ENCODE data around the gene ASH1L. TPM values are rescaled to one million over a fixed set of nuclear protein-coding genes. Genes with fewer than 3 reads are reported as not detected.
"Not testable (repeated sequence)": the region's sequence is repeated elsewhere in the genome, so short reads cannot be mapped to it uniquely, and the experiment has no call there.

The ASH1L gene
- total RNA-seq, 1 donor from 2014 or later: 39.5 TPM

DNA sequence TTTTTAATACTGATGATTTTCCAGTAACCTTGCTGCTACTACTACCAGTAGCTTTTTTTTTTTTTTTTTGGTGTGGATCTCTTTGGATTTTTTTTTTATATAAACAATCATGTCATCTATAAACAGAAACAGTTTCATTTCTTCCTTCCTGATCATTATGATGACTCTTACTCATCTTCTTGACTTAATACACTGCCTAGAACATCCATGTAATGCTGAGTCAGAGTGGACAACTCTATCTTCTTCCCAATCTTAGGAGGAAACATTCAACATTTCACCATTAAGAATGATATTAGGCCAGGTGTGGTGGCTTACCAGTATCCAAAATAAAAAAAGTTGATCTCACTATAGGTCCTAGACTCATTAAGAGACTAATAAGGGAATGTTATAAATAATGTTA lies 172.8 kb downstream of the ASH1L start:
- Mint-ChIP-seq H3K27me3 (ENCODE audit: low read depth) (no peaks in the 10 kb centered on the region), H3K4me3 (ENCODE audit: low read depth) (no peak overlapping the region), H3K27ac (no peak overlapping the region), H3K9me3 (peaks cover 6% of the 10 kb centered on the region), H3K4me1 (ENCODE audit: low read depth) (no peaks in the 10 kb centered on the region), H3K36me3 (ENCODE audit: low read depth) (peaks cover 60% of the 10 kb centered on the region)
- intact Hi-C loops (cut with micrococcal nuclease): no loop called here
- DNase-seq (ENCODE audit: low spot score): no peak

DNA sequence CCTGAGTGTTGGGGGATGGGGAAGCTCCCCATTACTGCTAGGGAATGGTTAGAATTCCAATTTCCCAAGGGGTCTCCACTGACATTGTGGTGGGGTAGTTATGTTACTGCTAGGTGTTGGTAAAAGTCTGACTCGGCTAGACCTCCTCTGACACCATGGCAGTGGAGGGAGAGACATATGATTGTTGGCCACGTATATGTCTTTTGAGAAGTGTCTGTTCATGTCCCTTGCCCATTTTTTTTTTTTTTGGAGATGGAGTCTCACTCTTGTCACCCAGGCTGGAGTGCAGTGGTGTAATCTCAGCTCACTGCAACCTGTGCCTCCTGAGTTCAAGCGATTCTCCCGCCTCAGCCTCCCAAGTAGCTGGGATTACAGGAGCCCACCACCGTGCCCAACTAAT lies 176.8 kb downstream of the ASH1L start:
- peaks cover 55% of the 10 kb centered on the region for H3K36me3 Mint-ChIP-seq (ENCODE audit: low read depth)
- H3K27ac Mint-ChIP-seq; H3K9me3 Mint-ChIP-seq; DNase-seq (ENCODE audit: low spot score); H3K4me3 Mint-ChIP-seq (ENCODE audit: low read depth); H3K4me1 Mint-ChIP-seq (ENCODE audit: low read depth); H3K27me3 Mint-ChIP-seq (ENCODE audit: low read depth); intact Hi-C loops (cut with micrococcal nuclease): not testable (repeated sequence)

DNA sequence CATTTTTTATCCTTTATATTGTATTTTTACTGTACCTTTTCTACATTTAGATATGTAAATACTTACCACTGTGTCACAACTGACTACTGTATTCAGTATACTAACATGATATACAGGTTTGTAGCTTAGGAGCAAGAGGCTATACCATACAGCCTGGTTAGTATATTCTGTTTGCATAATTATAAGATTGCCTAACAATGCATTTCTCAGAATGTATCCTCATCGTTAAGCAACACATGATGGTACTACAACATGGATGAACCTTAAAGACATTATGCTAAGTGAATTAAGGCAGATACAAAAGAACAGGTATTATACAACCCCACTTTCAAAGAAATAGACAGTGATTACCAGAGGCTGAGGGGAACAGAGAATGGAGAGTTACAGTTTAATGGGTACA lies 179.2 kb downstream of the ASH1L start:
- no peaks in the 10 kb centered on the region for H3K4me1 Mint-ChIP-seq (ENCODE audit: low read depth)
- peaks cover 6% of the 10 kb centered on the region for H3K9me3 Mint-ChIP-seq
- H3K36me3 Mint-ChIP-seq (ENCODE audit: low read depth): peaks cover 57% of the 10 kb centered on the region
- H3K4me3 Mint-ChIP-seq (ENCODE audit: low read depth): no peak overlapping the region
- no peaks in the 10 kb centered on the region for H3K27me3 Mint-ChIP-seq (ENCODE audit: low read depth)
- no peak for DNase-seq (ENCODE audit: low spot score)
- intact Hi-C loops (cut with micrococcal nuclease): no loop called here
- H3K27ac Mint-ChIP-seq: no peak overlapping the region

DNA sequence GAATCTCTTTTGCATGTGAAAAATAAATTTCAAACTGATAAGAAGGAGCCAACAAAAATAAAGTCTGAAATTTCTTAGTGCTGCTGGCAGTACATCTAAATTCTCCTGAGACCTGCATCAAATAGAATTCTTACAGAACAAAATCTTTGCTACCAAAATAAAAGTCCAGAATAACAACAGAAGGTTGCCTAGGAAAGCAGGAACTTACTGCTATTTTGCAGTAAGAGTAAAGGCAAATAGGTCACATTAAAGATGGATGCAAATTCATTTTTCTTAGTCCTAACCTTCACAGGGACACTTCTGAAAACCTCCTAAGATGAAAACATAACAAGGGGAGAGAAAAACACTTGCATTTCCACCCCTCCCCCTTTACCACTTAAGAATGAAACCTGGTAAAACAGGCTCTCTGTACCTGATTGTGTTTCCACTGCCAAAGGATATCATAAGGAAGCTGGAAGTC lies 182.9 kb downstream of the ASH1L start:
- Mint-ChIP-seq H3K4me3 (ENCODE audit: low read depth) (no peak overlapping the region), H3K27ac (no peak overlapping the region), H3K36me3 (ENCODE audit: low read depth) (peaks cover 58% of the 10 kb centered on the region), H3K4me1 (ENCODE audit: low read depth) (peaks cover 4% of the 10 kb centered on the region), H3K9me3 (no peaks in the 10 kb centered on the region), H3K27me3 (ENCODE audit: low read depth) (no peaks in the 10 kb centered on the region)
- intact Hi-C loops (cut with micrococcal nuclease): no loop called here
- no peak for DNase-seq (ENCODE audit: low spot score)

DNA sequence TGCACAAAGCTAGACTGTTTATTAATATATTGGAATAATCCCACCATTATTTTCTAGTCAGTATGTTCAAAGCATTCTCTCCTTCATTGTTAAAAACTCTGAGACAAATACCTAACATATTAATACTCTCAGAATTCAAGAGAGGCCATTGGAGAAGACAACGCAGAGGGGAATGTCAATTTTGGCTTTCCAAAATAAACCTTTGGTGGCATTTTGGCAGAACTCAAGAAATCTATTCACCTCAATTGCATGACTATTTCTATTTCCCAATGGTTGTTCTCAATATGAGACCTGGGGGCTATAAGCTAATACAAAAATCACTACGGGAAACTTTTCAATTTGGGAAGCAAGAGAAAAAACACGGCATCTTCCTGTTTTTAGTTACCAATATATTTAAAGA lies 183.4 kb downstream of the ASH1L start:
- intact Hi-C loops (cut with micrococcal nuclease): no loop called here
- no peaks in the 10 kb centered on the region for H3K9me3 Mint-ChIP-seq

DNA sequence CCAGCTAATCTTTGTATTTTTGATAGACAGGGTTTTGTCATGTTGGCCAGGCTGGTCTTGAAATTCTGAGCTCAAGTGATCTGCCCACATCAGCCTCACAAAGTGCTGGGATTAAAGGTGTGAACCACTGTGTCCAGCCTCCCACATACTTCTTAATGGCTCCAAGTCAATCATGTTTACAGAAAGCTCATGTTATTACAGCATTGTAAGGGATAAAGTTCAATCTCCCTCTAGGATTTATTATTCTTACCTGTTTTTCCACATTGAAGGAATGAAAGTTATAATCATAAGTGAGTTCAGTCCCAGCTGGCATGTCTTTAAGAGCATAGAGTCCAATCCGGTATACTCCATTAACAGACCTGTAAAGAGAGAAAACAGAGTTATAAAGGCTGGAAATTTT lies 202.6 kb downstream of the ASH1L start:
- H3K27me3 Mint-ChIP-seq (ENCODE audit: low read depth): no peaks in the 10 kb centered on the region
- H3K4me1 Mint-ChIP-seq (ENCODE audit: low read depth): no peaks in the 10 kb centered on the region
- DNase-seq (ENCODE audit: low spot score): no peak
- H3K36me3 Mint-ChIP-seq (ENCODE audit: low read depth): peaks cover 36% of the 10 kb centered on the region
- no peaks in the 10 kb centered on the region for H3K9me3 Mint-ChIP-seq
- no peak overlapping the region for H3K27ac Mint-ChIP-seq
- H3K4me3 Mint-ChIP-seq (ENCODE audit: low read depth): no peak overlapping the region
- intact Hi-C loops (cut with micrococcal nuclease): no loop called here

More for the DNA sequence above, 183.4 kb downstream of the ASH1L start:
- Mint-ChIP-seq H3K27me3 (ENCODE audit: low read depth) (no peaks in the 10 kb centered on the region), H3K4me3 (ENCODE audit: low read depth) (no peak overlapping the region), H3K27ac (no peak overlapping the region), H3K36me3 (ENCODE audit: low read depth) (peaks cover 58% of the 10 kb centered on the region), H3K4me1 (ENCODE audit: low read depth) (peaks cover 4% of the 10 kb centered on the region)
- DNase-seq (ENCODE audit: low spot score): no peak

DNA sequence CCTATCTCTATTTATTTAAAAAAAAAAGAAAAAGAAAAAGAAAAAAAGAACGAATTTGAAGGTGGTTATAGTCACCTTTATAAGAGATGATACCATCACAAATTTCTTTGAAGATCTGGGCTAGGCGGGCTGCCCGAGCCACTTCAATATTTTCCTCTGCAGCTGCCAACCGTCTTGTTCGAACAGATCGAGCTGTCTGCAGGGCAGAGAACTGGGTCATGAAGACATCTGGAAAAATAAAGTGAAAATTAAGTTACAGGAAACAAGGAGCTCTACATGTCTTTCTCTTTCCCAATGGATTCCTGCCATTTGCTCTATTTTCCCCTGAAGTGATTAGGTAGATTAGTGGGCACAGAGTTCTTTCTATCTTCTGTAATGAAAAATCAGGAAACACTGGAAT lies 210.0 kb downstream of the ASH1L start:
- intact Hi-C loops (cut with micrococcal nuclease): no loop called here
- Mint-ChIP-seq H3K4me1 (ENCODE audit: low read depth) (no peaks in the 10 kb centered on the region), H3K9me3 (no peaks in the 10 kb centered on the region), H3K27ac (no peak overlapping the region), H3K27me3 (ENCODE audit: low read depth) (no peaks in the 10 kb centered on the region), H3K4me3 (ENCODE audit: low read depth) (no peak overlapping the region), H3K36me3 (ENCODE audit: low read depth) (peaks cover 66% of the 10 kb centered on the region)
- DNase-seq (ENCODE audit: low spot score): no peak

DNA sequence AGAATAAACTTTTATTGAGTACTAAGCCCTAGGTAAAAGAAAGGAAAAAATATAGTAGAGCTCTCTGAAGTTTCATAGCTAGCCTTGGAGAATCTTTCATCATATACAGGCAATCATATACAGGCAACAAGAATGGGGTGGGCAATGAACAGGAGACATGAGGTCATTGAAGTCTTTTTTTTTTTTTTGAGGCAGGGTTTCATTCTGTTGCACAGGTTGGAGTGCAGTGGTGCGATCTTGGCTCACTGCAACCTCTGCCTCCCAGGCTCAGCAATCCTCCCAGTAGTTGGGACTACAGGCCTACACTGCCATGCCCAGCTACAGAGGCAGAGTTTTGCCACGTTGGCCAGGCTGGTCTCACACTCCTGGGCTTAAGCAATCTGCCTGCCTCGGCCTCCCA lies 219.8 kb downstream of the ASH1L start:
- Mint-ChIP-seq H3K4me1 (ENCODE audit: low read depth) (no peaks in the 10 kb centered on the region), H3K36me3 (ENCODE audit: low read depth) (peaks cover 73% of the 10 kb centered on the region), H3K27ac (no peak overlapping the region), H3K4me3 (ENCODE audit: low read depth) (no peak overlapping the region), H3K9me3 (no peaks in the 10 kb centered on the region), H3K27me3 (ENCODE audit: low read depth) (no peaks in the 10 kb centered on the region)
- no peak for DNase-seq (ENCODE audit: low spot score)
- intact Hi-C loops (cut with micrococcal nuclease): no loop called here

DNA sequence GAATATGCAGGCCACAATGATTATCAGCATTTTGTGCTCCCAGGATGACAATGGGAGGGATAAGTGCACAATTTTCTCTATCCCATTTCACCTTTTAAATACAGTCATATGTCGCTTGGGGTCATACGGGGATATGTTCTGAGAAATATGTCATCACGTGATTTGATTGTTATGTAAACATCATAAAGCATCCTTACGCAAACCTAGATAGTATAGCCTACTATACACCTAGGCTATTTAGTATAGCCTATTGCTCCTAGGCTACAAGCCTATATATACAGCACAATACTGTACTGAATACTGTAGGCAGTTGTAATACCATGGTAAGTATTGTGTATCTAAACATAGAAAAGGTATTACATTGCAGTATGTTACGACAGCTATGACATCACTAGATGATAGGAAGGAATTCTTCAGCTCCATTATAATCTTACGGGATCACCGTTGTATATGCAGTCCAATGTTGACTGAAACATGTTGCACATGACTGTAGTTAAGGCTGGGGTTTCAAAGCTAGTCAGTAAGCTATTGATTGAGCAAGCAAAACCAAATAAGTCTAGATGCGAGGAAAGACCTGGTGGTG lies 223.0 kb downstream of the ASH1L start:
- intact Hi-C loops (cut with micrococcal nuclease): no loop called here
- Mint-ChIP-seq H3K27ac (no peak overlapping the region), H3K36me3 (ENCODE audit: low read depth) (peaks cover 74% of the 10 kb centered on the region)

DNA sequence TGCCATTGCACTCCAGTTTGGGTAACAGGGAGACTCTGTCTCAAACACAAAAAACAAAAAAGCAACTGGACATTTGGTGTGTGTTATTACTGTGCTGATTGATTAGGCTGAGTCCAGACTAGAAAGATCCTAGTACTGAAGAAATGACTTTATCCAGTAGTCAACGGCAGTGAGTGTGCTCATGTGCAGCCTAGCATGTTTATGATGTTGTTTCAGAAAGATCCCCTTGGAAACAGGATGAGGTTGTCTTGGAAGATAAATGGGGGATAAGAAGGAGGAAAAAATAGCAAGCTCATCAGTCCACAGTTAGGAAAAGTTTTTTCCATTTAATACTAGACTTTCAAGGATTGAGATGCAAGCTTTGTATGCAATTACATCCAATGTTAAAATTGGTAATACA lies 227.6 kb downstream of the ASH1L start:
- no peaks in the 10 kb centered on the region for H3K4me1 Mint-ChIP-seq (ENCODE audit: low read depth)
- H3K27ac Mint-ChIP-seq: no peak overlapping the region
- H3K9me3 Mint-ChIP-seq: no peaks in the 10 kb centered on the region
- H3K4me3 Mint-ChIP-seq (ENCODE audit: low read depth): no peak overlapping the region
- no peak for DNase-seq (ENCODE audit: low spot score)
- H3K36me3 Mint-ChIP-seq (ENCODE audit: low read depth): peaks cover 57% of the 10 kb centered on the region
- H3K27me3 Mint-ChIP-seq (ENCODE audit: low read depth): no peaks in the 10 kb centered on the region
- intact Hi-C loops (cut with micrococcal nuclease): no loop called here

More for the DNA sequence above, 223.0 kb downstream of the ASH1L start:
- Mint-ChIP-seq H3K4me1 (ENCODE audit: low read depth) (no peaks in the 10 kb centered on the region), H3K4me3 (ENCODE audit: low read depth) (no peak overlapping the region), H3K9me3 (no peaks in the 10 kb centered on the region), H3K27me3 (ENCODE audit: low read depth) (no peaks in the 10 kb centered on the region)
- DNase-seq (ENCODE audit: low spot score): no peak

DNA sequence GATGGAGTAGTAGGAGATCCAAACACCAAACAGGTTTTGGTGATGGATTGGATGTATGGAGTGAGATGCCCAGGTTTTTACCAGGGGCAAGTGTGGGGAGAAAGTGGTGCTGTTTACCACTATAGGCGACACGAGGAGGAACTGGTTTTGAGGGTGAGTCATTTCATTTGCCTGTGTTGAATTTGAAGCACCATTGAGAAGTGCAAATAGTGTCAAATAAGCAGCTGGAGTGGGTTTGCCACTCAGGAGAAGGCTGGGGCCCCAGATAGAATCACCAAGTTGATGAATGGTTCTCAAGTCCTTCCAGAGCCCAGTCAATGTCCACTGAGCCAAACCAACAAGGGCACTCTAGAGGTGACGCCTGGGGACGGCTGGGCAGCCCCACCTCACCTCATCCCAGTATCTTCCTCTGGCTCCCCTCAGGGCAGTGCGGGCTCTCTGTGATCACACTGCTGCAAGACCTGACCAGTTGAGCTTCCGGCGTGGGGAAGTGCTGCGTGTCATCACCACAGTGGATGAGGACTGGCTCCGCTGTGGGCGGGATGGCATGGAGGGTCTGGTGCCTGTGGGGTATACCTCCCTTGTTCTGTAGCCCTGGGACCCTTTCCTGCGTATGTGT lies 232.5 kb downstream of the ASH1L start:
- Mint-ChIP-seq H3K27ac (no peak overlapping the region), H3K4me3 (ENCODE audit: low read depth) (no peak overlapping the region), H3K27me3 (ENCODE audit: low read depth) (no peaks in the 10 kb centered on the region), H3K4me1 (ENCODE audit: low read depth) (peaks cover 6% of the 10 kb centered on the region), H3K9me3 (no peaks in the 10 kb centered on the region), H3K36me3 (ENCODE audit: low read depth) (peaks cover 33% of the 10 kb centered on the region)
- no peak for DNase-seq (ENCODE audit: low spot score)
- intact Hi-C loops (cut with micrococcal nuclease): no loop called here

DNA sequence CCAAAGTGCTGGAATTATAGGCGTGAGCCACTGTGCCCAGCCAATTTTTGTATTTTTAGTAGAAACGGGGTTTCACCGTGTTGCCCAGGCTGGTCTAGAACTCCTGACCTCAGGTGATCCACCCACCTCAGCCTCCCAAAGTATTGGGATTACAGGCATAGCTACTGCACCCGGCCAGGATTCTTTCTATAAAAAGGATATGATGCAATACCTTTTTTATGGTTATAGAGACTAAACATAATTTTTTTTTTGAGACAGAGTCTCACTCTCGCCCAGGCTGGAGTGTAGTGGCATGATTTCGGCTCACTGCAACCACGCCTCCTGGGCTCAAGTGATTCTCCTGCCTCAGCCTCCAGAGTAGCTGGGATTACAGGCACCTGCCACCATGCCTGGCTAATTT lies 233.7 kb downstream of the ASH1L start:
- DNase-seq (ENCODE audit: low spot score); H3K27ac Mint-ChIP-seq; H3K4me3 Mint-ChIP-seq (ENCODE audit: low read depth); H3K9me3 Mint-ChIP-seq; intact Hi-C loops (cut with micrococcal nuclease); H3K27me3 Mint-ChIP-seq (ENCODE audit: low read depth); H3K4me1 Mint-ChIP-seq (ENCODE audit: low read depth): not testable (repeated sequence)
- H3K36me3 Mint-ChIP-seq (ENCODE audit: low read depth): peaks cover 28% of the 10 kb centered on the region

DNA sequence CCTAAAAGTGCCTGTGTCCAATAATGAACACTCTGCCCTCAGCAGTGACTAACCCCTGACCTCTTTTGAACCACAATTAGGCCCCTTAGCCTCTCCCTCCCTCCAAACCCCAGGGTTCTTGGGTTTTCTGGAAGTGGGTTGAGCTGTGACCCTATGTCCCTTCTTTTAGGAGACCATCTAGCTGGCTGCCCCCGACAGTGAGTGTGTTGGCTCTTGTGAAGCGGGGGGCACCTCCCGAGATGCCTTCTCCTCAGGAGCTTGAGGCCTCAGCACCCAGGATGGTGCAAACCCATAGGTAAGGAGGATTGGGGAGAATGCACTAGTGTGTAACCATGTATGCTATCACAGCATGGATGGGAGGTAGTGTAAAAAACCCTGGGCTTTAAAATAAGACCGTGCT lies 234.6 kb downstream of the ASH1L start:
- DNase-seq (ENCODE audit: low spot score): no peak
- Mint-ChIP-seq H3K27ac (no peak overlapping the region), H3K36me3 (ENCODE audit: low read depth) (peaks cover 23% of the 10 kb centered on the region), H3K4me1 (ENCODE audit: low read depth) (peaks cover 6% of the 10 kb centered on the region), H3K4me3 (ENCODE audit: low read depth) (no peak overlapping the region), H3K27me3 (ENCODE audit: low read depth) (no peaks in the 10 kb centered on the region), H3K9me3 (no peaks in the 10 kb centered on the region)
- intact Hi-C loops (cut with micrococcal nuclease): no loop called here

Data from activated T-helper 2 cell treated with anti-CD3 and anti-CD28 coated beads, Interferon-gamma antibody, Interleukin-2, Interleukin-4, amounts not matched to agents 10 μg/mL and 5 μg/mL and 100 μg/mL, durations not matched to agents 14 hours and 24 hours and 36 hours (primary cell).